PFSK-1 (cell line): ENCODE measurements around the gene PCDHGB6.

Experiments
- TAF1 ChIP-seq: IDR thresholded peaks from 2 replicates; pipeline ENCODE4 v1.6.1; 2012; ENCODE audit warnings: low read length, control low read depth, borderline replicate concordance; ENCODE audit not compliant: insufficient read depth
- TF ChIP-seq, protein P1 (sequence below), 2 experiments: IDR thresholded peaks; 2 replicates each; pipeline versions ENCODE4 v1.6.1 to v1.8.0; 2011 to 2012; ENCODE audit warnings: low read depth in 2 of 2, low read length in 2 of 2, control low read depth in 1 of 2, inconsistent platforms in 1 of 2, mild to moderate bottlenecking in 1 of 2, moderate library complexity in 1 of 2; ENCODE audit not compliant: insufficient read depth in 1 of 2

DNA sequence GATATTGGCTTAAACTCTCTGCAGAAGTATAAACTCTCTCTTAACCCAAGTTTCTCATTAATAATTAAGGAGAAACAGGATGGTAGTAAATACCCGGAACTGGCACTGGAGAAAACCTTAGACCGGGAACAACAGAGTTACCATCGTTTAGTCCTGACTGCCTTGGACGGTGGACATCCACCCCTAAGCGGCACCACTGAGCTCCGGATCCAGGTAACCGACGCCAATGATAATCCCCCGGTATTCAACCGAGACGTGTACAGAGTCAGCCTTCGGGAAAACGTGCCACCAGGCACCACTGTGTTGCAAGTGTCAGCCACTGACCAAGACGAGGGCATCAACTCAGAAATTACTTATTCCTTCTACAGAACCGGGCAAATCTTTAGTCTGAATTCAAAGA is 9.2 kb upstream of the PCDHGB6 start:
- TF ChIP-seq, protein P1, sequence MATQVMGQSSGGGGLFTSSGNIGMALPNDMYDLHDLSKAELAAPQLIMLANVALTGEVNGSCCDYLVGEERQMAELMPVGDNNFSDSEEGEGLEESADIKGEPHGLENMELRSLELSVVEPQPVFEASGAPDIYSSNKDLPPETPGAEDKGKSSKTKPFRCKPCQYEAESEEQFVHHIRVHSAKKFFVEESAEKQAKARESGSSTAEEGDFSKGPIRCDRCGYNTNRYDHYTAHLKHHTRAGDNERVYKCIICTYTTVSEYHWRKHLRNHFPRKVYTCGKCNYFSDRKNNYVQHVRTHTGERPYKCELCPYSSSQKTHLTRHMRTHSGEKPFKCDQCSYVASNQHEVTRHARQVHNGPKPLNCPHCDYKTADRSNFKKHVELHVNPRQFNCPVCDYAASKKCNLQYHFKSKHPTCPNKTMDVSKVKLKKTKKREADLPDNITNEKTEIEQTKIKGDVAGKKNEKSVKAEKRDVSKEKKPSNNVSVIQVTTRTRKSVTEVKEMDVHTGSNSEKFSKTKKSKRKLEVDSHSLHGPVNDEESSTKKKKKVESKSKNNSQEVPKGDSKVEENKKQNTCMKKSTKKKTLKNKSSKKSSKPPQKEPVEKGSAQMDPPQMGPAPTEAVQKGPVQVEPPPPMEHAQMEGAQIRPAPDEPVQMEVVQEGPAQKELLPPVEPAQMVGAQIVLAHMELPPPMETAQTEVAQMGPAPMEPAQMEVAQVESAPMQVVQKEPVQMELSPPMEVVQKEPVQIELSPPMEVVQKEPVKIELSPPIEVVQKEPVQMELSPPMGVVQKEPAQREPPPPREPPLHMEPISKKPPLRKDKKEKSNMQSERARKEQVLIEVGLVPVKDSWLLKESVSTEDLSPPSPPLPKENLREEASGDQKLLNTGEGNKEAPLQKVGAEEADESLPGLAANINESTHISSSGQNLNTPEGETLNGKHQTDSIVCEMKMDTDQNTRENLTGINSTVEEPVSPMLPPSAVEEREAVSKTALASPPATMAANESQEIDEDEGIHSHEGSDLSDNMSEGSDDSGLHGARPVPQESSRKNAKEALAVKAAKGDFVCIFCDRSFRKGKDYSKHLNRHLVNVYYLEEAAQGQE (IDR thresholded peaks at IDR 0.05; ENCODE audit: insufficient read depth in 1 of 2, low read depth in 2 of 2, low read length in 2 of 2): no peak
- no peak for TF ChIP-seq TAF1
